ENCODE measurements around the gene ADAM22.

- TF ChIP-seq POLR2A (IDR thresholded peaks at IDR 0.05) (no peak), CTCF (IDR thresholded peaks at IDR 0.05) (no peak), EP300 (IDR thresholded peaks at IDR 0.05) (no peak)
Observed at GRCh38 chr7:88075216-88075615, 141.2 kb downstream of the ADAM22 start.

Measured in ovary (tissue), 3 donors.